ENCODE data around the gene AP4S1.

DNA sequence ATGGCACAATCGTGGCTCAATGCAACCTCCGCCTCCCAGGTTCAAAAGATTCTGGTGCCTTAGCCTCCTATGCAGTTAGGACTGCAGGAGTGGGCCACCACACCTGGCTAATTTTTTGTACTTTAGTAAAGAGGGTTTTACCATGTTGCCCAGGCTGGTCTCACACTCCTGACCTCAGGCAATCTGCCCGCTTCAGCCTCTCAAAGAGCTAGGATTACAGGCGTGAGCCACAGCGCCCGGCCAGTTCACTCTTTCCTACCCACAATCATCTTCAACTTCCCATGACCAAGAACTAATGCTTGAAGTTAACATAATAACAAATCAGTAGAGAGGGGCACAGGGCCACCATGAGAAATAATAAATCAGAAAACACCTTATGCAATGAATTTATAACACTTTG lies 99.8 kb downstream of the AP4S1 start:
- TF ChIP-seq, protein P1, sequence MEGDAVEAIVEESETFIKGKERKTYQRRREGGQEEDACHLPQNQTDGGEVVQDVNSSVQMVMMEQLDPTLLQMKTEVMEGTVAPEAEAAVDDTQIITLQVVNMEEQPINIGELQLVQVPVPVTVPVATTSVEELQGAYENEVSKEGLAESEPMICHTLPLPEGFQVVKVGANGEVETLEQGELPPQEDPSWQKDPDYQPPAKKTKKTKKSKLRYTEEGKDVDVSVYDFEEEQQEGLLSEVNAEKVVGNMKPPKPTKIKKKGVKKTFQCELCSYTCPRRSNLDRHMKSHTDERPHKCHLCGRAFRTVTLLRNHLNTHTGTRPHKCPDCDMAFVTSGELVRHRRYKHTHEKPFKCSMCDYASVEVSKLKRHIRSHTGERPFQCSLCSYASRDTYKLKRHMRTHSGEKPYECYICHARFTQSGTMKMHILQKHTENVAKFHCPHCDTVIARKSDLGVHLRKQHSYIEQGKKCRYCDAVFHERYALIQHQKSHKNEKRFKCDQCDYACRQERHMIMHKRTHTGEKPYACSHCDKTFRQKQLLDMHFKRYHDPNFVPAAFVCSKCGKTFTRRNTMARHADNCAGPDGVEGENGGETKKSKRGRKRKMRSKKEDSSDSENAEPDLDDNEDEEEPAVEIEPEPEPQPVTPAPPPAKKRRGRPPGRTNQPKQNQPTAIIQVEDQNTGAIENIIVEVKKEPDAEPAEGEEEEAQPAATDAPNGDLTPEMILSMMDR (IDR thresholded peaks at IDR 0.05): no peak
- no peak for TF ChIP-seq POLR2A (IDR thresholded peaks at IDR 0.05)

Data from testis (tissue), 2 donors.